Midbrain (tissue), 1 donor: ENCODE data around the gene ABCB10.
"Not testable (repeated sequence)": the region's sequence is repeated elsewhere in the genome, so short reads cannot be mapped to it uniquely, and the experiment has no call there.

Experiments used
- DNase-seq: peaks from one replicate; lab custom pipeline; 2025; lab: John Stamatoyannopoulos, UW

The ABCB10 gene

DNA sequence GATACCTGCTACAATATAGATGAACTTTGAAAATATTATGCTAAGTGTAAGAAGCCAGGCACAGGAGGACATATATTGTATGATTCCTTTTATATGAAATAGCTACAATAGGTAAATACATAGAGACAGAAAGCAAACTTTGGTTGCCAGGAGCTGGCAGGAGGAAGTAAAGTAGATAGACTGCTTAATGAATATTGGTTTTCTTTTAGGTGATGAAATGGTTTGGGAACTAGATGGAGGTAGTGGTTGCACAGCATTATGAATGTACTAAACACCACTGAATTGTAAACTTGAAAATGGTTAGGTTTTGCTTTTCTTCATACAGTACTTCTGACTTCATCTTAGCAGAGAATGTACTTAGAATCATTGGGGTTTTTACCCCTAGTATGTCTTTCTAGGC is 21.5 kb downstream of the ABCB10 start:
- DNase-seq = no peak

DNA sequence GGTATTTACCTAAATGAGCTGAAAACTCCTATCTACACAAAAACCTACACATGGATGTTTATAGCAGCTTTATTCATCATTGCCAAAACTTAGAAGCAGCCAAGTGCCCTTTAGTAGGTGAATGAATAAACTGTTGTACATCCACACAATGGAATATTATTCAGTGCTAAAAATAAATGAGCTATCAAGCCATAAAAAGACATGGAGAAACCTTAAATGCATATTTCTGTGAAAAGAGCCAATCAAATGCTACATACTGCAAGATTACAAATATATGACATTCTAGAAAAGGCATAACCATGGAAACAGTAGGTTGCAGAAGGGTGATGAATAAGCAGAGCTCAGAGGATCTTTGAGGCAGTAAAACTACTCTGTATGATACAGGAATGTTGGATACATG is 23.3 kb downstream of the ABCB10 start:
- no peak for DNase-seq

DNA sequence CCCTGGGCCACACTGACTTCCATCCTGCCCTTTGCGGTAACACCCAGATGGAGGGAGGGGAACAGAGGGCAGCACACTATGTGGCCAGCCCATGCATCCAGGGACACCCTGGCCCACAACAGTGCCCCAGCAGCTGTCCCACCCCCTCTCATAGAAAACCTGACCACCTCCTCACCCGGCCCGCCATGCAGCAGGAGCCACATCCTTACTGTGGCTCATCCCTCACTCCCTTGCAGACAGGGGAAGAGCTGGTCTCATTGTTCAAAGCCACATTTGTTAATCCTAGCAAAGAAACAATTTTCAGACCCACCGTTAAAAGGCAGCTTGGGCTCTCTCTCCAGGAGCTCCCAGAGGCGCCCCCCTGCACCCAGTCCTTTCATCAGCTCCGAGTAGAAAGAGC is 27.2 kb downstream of the ABCB10 start:
- DNase-seq = no peak

DNA sequence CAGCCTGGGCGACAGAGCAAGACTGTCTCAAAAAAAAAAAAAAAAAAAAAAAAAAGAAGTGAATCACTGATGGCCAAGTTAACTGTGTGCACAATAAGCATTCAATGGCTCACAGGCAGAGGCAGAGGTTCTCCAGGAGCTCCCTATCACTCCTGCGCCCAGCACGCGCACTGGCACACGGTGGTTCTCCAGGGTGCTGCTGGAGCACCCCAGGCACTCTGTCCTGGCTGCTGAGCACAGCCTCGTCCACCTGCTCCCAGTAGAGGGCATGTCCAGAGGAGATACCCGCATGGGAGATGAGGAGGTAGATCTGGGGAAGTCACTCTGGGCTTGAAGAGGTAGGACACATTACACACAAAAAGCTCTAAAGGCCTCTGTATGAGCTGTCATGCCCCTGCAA is 28.9 kb downstream of the ABCB10 start:
- DNase-seq = no peak

DNA sequence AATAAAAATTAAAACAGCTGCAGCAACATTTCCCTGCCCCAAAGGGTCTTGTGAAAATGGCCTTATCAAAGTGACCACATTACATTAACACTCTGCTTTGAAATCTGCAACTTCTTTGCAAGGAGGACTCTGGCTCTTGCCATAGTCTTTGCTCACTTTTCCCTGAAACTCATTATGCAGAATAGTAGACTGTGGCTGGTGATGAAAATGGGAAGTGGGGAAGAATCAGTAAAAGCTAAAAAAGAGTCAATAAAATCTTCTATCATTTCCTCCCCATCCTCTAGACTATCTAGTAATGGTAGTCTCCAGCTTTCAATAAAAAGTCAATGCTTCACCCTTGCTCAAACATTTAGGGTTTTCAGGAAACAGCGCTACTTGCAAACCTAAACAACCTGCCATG is 31.8 kb downstream of the ABCB10 start:
- DNase-seq = no peak

DNA sequence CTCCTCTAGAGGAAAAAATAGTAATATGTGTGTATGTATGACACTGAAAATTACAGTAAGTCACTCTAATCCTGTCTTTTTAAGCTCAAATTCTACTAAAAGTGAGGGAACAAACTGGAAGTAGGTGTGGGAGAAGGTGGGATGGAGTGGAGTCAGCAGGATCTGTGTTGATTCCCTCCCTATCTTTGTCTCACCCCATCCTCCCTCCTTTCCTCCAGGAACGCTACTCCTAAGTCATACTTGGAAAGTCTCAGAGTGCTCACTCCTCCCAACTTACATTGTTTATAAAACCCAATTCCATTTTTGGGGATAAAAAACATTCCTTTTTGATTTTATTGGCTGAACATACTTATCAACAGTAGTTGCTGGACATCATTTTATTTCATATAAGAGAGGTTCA is 35.5 kb downstream of the ABCB10 start:
- no peak for DNase-seq

DNA sequence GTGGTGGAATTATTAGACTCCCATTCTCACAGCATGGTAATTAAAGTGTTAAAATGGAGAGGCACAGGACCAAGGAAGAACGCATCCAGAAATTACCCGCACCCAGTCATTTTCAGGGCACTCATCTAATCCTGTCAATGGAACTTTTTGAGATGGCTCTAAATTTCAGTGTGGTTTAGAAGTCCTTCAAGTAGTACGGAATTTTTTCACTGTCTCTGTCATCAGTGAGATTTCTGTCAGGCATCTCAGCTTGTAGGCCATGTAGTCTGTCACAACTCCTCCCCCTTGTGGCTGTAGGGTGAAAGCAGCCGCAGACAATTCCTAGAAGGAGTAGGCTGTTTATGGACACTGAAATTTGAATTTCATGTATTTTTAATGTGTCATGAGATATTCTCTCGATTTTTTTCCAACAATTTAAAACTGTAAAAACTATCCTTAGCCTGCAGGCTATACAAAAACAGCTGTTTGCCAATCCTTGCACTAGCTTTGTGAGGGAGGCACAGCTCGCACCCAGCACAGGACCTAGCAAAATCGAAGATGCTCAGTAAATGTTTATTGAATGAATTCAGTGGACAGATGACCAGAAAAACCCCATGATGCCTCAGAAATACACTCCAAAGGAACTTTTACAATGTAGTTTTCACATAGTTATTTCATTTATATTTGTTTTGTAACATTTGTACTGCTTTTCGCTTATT is 43.8 kb downstream of the ABCB10 start:
- peak; percentile 76 for DNase-seq

DNA sequence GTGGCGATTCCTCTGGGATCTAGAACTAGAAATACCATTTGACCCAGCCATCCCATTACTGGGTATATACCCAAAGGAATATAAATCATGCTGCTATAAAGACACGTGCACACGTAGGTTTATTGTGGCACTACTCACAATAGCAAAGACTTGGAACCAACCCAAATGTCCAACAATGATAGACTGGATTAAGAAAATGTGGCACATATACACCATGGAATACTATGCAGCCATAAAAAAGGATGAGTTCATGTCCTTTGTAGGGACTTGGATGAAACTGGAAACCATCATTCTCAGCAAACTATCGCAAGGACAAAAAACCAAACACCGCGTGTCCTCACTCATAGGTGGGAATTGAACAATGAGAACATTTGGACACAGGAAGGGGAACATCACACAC is 46.9 kb downstream of the ABCB10 start:
- not testable (repeated sequence) for DNase-seq

DNA sequence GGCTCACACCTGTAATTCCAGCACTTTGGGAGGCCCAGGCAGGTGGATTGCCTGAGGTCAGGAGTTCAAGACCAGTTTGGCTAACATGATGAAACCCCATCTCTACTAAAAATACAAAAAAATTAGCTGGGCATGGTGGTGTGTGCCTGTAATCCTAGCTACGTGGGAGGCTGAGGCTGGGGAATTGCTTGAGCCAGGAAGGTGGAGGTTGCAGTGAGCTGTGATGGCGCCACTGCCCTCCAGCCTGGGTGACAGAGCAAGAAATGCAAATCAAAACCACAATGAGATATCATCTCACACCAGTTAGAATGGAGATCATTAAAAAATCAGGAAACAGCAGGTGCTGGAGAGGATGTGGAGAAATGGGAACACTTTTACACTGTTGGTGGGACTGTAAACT is 47.3 kb downstream of the ABCB10 start:
- DNase-seq = not testable (repeated sequence)

DNA sequence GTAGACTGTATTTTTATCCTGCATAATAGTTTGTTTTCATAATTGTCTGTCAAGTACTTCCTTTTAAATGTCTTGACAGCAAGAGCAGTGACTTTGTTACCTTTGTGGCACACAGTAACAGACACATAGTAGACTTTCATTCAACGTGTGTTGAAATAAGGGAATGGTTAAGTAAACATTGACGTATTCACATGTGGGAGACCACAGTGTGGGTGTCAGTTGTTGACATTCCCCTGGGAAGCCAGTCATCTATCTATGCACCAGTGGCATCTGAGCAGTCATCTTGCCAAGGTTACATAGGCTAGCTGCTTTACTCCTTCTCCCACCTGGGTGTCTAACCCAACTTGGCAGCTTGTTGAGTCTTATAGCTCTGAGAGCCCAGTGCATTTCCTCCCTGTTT is 48.9 kb downstream of the ABCB10 start:
- no peak for DNase-seq

DNA sequence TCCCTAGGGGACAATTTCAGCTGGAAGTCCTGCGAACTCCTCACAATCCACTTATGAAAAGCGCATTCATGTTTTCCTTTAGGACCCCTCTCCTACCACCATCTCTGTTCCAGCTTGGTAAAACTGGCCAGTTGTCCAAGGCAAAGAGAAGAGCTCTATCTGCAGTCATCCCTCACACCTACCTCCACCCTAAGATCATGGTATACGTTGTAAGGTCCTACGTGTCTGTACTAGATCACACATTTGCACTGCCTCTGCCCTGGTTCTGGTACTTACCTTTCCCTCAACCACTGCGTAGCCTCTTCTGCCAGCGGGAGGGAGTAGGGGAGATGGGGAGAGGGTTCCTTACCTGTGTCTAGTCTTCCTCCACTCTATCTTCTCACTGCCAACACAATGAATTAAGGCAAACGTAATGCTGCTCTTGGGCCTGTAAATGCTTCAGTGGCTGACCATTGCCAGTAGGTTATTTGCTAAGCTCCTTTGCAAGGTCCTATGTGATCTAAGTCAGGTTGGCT is 49.6 kb downstream of the ABCB10 start:
- DNase-seq = no peak

DNA sequence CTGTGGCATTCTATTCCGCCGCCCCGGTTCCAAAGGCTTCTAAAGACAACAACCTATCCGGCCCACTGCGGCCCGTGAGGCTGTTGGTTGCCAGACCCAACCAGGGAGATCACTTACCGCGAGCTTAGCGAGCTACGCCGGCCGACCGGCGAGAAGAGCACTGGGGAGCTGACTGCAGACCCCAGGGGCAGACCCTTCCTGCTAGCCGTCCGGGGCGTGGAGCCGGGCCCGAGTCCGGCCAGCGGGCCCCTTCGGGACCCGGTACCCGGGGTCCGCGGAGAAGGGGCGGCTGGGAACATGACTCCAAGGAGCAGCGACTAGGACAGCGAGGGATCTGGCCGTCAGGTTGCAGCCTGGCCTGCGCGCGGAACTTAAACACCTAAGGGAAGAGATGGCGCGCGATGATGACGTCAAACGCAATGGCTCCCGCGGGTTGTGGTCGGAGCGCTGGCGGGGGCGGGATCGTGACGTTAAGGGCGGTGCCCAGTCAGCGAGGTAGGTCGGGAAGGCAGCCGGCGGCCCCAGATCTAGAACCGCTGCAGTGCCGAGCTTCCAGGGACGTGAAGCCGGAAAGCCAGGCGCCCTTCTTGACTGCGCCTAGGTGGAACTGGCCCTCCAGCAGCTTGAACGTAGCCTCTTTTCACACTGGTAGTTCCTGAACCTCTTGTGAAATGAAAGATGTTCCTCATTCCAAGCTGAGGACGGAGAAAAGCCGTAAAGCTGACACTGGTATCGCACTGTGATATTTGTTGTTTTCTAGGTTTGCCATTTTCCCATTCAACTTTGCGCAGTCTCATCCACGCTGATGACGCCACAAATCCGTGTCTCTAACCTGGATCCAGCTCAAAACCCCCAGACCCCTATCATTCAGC is 50.3 kb downstream of the ABCB10 start, which contains the start of gene NUP133:
NUP133 (minus strand) TSS at position 391 of the 872 bp plus-strand sequence; CDS start at position 299, 92 bp downstream.
- peak; percentile 95 for DNase-seq

DNA sequence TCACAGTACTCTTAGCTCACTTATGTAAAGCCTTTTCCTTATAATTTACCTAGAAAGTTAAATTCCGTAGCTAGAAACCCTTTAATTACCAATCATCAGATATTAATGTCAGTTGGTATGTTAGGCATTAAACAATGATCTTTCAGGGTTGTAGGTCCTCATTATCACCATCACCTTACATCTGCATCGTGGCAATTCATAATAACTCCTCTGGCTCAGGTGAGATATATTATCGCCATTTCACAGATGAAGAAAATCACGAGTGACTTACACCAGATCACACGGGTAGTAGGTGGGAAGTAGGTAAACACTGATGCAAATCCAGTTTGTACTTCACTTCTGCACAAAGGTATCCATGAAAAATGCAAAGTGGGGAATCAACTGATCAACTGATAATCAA is 51.0 kb downstream of the ABCB10 start:
- DNase-seq = no peak

DNA sequence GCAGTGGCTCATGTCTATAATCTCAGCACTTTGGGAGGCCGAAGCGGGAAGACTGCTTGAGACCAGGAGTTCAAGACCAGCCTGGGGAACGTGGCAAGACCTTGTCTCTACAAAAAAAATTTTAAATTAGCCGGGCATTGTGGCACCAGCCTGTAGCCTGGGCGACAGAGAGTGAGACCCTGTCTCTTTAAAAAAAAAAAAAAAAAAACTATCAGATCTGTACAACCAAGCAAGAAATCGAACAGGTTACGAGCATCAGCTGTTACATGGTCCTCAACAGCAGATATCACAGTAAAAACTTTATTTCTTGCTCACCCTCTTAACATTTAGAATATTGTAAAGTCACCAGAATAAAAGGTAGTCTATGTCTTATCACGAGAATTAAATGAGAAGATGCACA is 51.9 kb downstream of the ABCB10 start:
- DNase-seq = no peak

DNA sequence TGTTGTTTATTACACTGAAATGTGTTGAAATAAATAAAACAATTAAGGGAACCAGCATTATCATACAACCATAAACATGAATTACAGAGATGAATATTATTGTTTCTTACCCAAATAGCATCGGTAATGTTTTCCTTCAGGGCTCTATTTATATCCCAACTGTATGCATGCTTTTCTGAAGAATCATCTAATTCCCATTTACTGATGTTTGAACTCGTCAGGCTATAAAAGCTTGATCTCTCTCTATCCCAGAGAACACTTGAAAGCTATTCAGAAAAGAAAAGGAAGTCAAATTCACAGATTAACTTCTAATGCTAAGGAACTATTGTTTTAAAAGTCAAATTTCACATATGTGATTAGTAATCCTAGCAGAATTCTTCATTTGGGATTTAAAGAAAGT is 62.7 kb downstream of the ABCB10 start:
- DNase-seq = no peak

DNA sequence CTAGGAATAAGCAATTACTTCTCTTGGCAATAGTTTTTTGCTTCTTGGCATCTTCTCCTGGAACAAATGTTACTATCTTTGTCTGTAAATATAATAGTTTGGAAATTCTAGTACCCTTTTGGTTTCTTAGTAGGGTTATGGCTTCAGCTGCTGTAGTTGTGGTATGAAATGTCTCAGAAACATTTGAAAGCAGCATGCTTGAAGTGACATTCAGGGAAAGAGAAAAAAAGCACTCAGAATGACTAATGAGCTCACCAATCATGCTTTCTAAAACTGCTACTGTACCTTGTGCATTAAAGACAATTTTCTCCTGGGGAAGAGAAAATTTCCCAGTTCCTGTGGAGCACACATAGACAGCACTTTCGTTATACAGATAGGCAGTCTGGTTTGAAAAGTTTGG is 71.3 kb downstream of the ABCB10 start:
- DNase-seq = no peak

DNA sequence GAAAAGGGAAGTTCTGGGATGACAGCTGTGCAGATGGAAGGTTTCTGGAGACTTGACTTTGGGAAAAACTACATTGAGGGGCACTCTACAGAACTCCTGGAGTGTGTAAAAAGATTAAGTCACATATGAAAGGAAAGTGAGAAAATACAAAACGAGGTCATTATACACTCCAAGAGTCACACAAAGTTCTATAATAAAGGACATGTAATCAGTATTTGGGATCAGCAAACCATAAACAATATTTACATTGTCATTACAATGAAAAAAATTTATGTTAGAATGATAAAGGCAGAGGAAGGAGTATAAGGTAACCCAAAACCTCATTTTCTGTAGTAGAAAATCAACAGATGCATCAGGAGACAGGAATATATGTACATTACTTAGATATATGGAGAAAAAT is 73.2 kb downstream of the ABCB10 start:
- no peak for DNase-seq

DNA sequence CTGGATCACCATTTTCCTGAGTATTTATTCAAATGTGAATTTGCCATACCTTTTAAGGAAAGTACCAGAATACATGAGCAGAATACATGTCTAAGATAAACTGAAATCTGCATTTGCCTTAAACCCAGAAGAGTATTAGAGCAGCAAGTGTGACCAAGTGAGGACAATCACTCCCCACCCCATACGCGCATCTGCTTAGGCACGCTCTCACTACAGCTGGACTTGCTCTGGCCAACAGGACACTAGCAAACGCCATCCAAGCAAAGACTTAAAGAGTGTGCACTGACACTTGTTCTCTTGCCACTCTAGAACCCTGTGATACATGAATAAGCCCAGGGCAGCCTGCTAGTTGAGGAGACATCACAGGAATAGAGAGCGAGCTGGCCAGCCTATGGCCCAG is 76.0 kb downstream of the ABCB10 start:
- no peak for DNase-seq

DNA sequence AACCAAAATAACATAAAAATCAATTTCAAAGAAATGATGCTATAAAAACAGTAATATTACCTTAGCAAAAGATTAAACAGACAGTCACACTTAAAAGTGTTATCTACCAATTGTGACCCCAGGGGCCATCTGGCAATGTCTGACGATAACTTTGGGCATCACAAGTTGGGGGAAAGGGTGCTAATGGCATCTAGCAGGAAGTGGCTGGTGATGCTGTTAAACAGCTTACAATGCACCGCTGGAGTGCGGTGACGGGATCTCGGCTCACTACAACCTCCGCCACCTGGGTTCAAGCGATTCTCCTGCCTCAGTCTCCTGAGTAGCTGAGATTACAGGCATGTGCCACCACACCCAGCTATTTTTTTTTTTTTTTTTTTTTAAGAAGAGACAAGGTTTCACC is 78.0 kb downstream of the ABCB10 start:
- DNase-seq = no peak

DNA sequence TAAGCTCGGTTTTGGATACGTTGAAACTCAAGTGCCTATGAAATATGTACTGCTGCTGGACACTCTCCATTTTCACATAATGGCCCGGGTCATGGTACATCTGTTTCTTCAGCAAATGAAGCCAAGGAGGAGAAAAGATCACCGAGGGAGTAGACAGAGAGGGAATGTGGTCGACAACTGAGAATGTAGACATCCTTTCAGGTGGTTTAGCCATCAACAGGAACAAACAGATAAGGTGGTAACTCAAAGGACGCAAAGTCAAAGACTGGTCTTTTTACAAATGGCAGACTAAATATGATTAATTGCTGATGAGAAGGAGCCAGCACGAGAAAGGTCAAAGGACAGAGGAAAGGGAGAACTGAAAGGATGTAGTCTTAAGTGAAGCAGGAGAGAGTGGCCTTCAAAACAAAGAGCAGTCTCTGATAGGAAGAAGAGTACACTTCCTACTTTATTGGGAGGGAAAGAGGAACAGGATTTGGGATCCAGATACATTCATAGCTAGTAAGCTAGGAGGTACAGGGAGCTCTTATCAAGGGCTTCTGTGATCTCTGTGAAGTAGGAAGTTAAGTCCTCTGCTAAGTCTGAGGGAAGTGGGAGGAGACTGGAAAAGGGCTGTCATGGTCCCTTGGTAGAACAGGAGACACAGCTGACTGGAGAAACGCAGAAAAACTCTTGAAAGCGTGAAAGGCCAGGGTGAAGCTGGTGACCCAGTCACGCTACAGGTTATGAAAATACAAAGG is 78.7 kb downstream of the ABCB10 start:
- DNase-seq = no peak

DNA sequence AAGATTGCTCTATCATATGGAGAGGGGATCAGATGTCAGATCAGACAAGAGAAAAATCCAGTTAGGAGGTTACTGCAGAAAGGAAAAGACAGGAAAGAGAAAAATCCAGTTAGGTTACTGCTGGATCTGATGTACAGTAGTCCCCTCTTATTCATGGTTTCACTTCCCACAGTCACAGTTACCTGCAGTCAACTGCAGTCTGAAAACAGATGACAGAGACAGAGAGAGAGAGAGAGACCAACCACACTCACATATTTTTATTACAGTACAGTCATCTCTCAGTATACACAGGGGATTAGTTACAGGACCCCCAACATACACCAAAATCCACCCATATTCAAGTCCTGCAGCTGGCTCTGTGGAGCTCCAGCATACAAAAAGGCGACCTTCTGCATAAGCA is 79.7 kb downstream of the ABCB10 start:
- DNase-seq = no peak

DNA sequence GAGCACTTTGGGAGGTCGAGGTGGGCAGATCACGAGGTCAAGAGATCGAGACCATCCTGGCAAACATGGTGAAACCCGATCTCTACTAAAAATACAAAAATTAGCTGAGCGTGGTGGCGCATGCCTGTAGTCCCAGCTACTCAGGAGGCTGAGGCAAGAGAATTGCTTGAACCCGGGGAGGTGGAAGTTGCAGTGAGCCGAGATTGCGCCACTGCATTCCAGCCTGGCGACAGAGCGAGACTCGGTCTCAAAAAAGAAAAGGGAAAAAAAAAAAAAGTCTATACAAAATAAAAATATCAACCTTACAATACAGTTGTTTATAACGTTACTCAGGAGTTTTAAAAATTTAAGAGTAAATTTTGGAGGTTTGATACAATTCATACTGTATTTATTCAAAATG is 82.6 kb downstream of the ABCB10 start:
- DNase-seq = not testable (repeated sequence)
